ENCODE measurements around the gene A3GALT2. TPM values are rescaled to one million over a fixed set of nuclear protein-coding genes. Genes with fewer than 3 reads are reported as not detected.

A3GALT2 gene
- total RNA-seq, 1 experiment from 2014 or later, result not detected

DNA sequence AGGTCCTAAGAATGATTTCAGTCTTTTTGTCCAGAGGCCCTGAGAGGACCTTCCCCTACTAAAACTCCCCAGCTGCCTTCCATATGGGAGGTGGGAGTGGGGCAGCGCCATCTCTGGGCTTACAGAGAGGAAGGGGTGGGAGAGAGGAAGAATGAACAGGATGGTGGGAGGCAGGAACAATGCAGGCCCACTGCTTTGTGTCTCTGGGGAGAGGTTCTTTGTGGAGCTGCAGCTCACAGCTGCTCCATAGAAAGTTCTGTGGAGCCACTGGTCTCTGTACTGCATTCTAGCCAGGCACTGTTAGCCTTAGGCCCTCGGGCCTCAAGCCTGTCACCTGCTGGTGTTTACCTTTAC, 43.6 kb upstream of the A3GALT2 start:
- ChIA-PET POLR2A (no interaction called here), CTCF (no interaction called here)

GRCh38 chr1:33363470-33363861, 42.6 kb upstream of the A3GALT2 start:
- H3K27ac ChIP-seq (ENCODE audit: low read length), result no peak overlapping the region
- in situ Hi-C loops (cut with HindIII; ENCODE audit: low pct_unique_long_range_greater_than_20kb, low sequenced_read_pairs), result no loop called here
- ATAC-seq, result no peak

More for the DNA sequence above, 43.6 kb upstream of the A3GALT2 start:
- H3K36me3 ChIP-seq (ENCODE audit: control insufficient read depth, insufficient read depth, low read length), result no peaks in the 10 kb centered on the region
- TF ChIP-seq SIN3A (IDR thresholded peaks at IDR 0.05; ENCODE audit: borderline replicate concordance, insufficient read depth, low read depth, low read length) (no peak), POLR2AphosphoS5 (IDR thresholded peaks at IDR 0.05; ENCODE audit: low read depth, low read length) (no peak), REST (IDR thresholded peaks at IDR 0.05; ENCODE audit: insufficient read depth in 1 of 2, low read depth in 2 of 2, low read length in 1 of 2) (no peak), TCF7L2 (IDR thresholded peaks at IDR 0.05; ENCODE audit: low read depth, low read length) (no peak)
- TF ChIP-seq, protein P1, sequence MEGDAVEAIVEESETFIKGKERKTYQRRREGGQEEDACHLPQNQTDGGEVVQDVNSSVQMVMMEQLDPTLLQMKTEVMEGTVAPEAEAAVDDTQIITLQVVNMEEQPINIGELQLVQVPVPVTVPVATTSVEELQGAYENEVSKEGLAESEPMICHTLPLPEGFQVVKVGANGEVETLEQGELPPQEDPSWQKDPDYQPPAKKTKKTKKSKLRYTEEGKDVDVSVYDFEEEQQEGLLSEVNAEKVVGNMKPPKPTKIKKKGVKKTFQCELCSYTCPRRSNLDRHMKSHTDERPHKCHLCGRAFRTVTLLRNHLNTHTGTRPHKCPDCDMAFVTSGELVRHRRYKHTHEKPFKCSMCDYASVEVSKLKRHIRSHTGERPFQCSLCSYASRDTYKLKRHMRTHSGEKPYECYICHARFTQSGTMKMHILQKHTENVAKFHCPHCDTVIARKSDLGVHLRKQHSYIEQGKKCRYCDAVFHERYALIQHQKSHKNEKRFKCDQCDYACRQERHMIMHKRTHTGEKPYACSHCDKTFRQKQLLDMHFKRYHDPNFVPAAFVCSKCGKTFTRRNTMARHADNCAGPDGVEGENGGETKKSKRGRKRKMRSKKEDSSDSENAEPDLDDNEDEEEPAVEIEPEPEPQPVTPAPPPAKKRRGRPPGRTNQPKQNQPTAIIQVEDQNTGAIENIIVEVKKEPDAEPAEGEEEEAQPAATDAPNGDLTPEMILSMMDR (IDR thresholded peaks at IDR 0.05), result no peak
- H3K27ac ChIP-seq (ENCODE audit: low read length), result no peak overlapping the region
- no peaks in the 10 kb centered on the region for H3K27me3 ChIP-seq (ENCODE audit: control insufficient read depth, insufficient read depth, low read length)
- intact Hi-C loops (cut with micrococcal nuclease; ENCODE audit: unreplicated experiment) (loop anchor here (10.0 kb wide), 1 partner anchor 270 kb away; no protein-coding TSS in a partner anchor), in situ Hi-C loops (cut with HindIII; ENCODE audit: low pct_unique_long_range_greater_than_20kb, low sequenced_read_pairs) (no loop called here)
- H3K9me3 ChIP-seq (ENCODE audit: control insufficient read depth, insufficient read depth, low read depth, low read length), result no peaks in the 10 kb centered on the region
- BruUV-seq (replicated peaks), result no TSS peak
- no peak overlapping the region for H3K4me3 ChIP-seq (ENCODE audit: low read depth in 2 of 2, low read length in 2 of 2)
- H3K4me1 ChIP-seq (ENCODE audit: control insufficient read depth, insufficient read depth, low read length), result peaks cover 12% of the 10 kb centered on the region
- no peak for DNase-seq (ENCODE audit: low read depth, low spot score)
- ATAC-seq, result no peak

More at GRCh38 chr1:33363470-33363861, 42.6 kb upstream of the A3GALT2 start:
- no TSS peak for BruUV-seq (replicated peaks)
- H3K27me3 ChIP-seq (ENCODE audit: control insufficient read depth, insufficient read depth, low read length), result no peaks in the 10 kb centered on the region
- intact Hi-C loops (cut with micrococcal nuclease; ENCODE audit: unreplicated experiment), result loop anchor here (10.0 kb wide), 1 partner anchor 269 kb away; no protein-coding TSS in a partner anchor
- H3K4me1 ChIP-seq (ENCODE audit: control insufficient read depth, insufficient read depth, low read length), result peaks cover 12% of the 10 kb centered on the region
- H3K36me3 ChIP-seq (ENCODE audit: control insufficient read depth, insufficient read depth, low read length), result no peaks in the 10 kb centered on the region
- no peak for TF ChIP-seq POLR2AphosphoS5 (IDR thresholded peaks at IDR 0.05; ENCODE audit: low read depth, low read length)
- no peak for TF ChIP-seq TCF7L2 (IDR thresholded peaks at IDR 0.05; ENCODE audit: low read depth, low read length)
- TF ChIP-seq, protein P1 (IDR thresholded peaks at IDR 0.05), result no peak
- TF ChIP-seq SIN3A (IDR thresholded peaks at IDR 0.05; ENCODE audit: borderline replicate concordance, insufficient read depth, low read depth, low read length), result no peak
- no peak for TF ChIP-seq REST (IDR thresholded peaks at IDR 0.05; ENCODE audit: insufficient read depth in 1 of 2, low read depth in 2 of 2, low read length in 1 of 2)
- CTCF ChIA-PET, result no interaction called here
- no peak for DNase-seq (ENCODE audit: low read depth, low spot score)
- POLR2A ChIA-PET, result interaction anchor here (0.6 to 0.7 kb wide), 2 partner anchors 41 to 136 kb away, joined by 3 to 5 read pairs; no protein-coding TSS in a partner anchor
- H3K9me3 ChIP-seq (ENCODE audit: control insufficient read depth, insufficient read depth, low read depth, low read length), result no peaks in the 10 kb centered on the region
- no peak overlapping the region for H3K4me3 ChIP-seq (ENCODE audit: low read depth in 2 of 2, low read length in 2 of 2)
